Activated CD4-positive, alpha-beta T cell treated with anti-CD3 and anti-CD28 coated beads, Interleukin-2, amount 50 U/mL, for 1 hour (primary cell): Measurements from ENCODE around the gene SPATA2L.

ENCODE experiments used
- DNase-seq: peaks from one replicate; pipeline ENCODE4 v3.0.0-alpha.2; 2020

SPATA2L gene

GRCh38 chr16:89653656-89654295 lies 47.7 kb downstream of the SPATA2L start:
- DNase-seq, result no peak

- no peak for DNase-seq
Observed at GRCh38 chr16:89651584-89651983, 49.9 kb downstream of the SPATA2L start.

GRCh38 chr16:89646906-89647305 lies 54.6 kb downstream of the SPATA2L start:
- no peak for DNase-seq
